Stimulated activated CD4-positive, alpha-beta T cell treated with anti-CD3 and anti-CD28 coated beads, Interleukin-4, amount 100 ng/mL, for 48 hours (primary cell): ENCODE data around the gene PPP1R15A.
A peak's percentile ranks its signal among the peaks of the same experiment; 100 is the strongest.
"Not testable (repeated sequence)": the region's sequence is repeated elsewhere in the genome, so short reads cannot be mapped to it uniquely, and the experiment has no call there.

ENCODE experiments used
- DNase-seq, 2 donors: peaks; one replicate each; pipeline ENCODE4 v3.0.0-alpha.2; 2020; ENCODE audit warnings: low read depth in 2 of 2

PPP1R15A gene

GRCh38 chr19:48859711-48860572, 12.3 kb upstream of the PPP1R15A start:
- DNase-seq: no peak

- DNase-seq: no peak
These were observed 10.9 kb upstream of the PPP1R15A start for GRCh38 chr19:48861313-48861712.

GRCh38 chr19:48862827-48863226, 9.4 kb upstream of the PPP1R15A start:
- DNase-seq: no peak

- no peak for DNase-seq
These were observed 5.5 kb upstream of the PPP1R15A start for GRCh38 chr19:48866692-48867091.

- no peak for DNase-seq
These were observed 5.0 kb upstream of the PPP1R15A start for GRCh38 chr19:48867123-48867745.

GRCh38 chr19:48867746-48868113, 4.5 kb upstream of the PPP1R15A start:
- no peak for DNase-seq

GRCh38 chr19:48868114-48868886, 3.9 kb upstream of the PPP1R15A start, which contains the start of gene PLEKHA4:
Gene PLEKHA4 (minus strand): TSS chr19:48868617. CDS start chr19:48867620, 997 bp downstream.
- DNase-seq: no peak

GRCh38 chr19:48870048-48870447, 2.2 kb upstream of the PPP1R15A start:
- no peak for DNase-seq

GRCh38 chr19:48871471-48872181, 595 bp upstream of the PPP1R15A start:
- not testable (repeated sequence) for DNase-seq

- DNase-seq: peak; percentile 56 to 74
These were observed 759 bp downstream of the PPP1R15A start for GRCh38 chr19:48872884-48873475.

GRCh38 chr19:48873476-48874302, 1.5 kb downstream of the PPP1R15A start:
- no peak for DNase-seq

- no peak for DNase-seq
These were observed 2.3 kb downstream of the PPP1R15A start for GRCh38 chr19:48874303-48875135.

- not testable (repeated sequence) for DNase-seq
These were observed 4.1 kb downstream of the PPP1R15A start for GRCh38 chr19:48876043-48876981.

- DNase-seq: no peak
These were observed 5.6 kb downstream of the PPP1R15A start for GRCh38 chr19:48877855-48878195.

GRCh38 chr19:48878196-48879024, 6.2 kb downstream of the PPP1R15A start:
- DNase-seq: no peak

- no peak for DNase-seq
These were observed 6.9 kb downstream of the PPP1R15A start for GRCh38 chr19:48879025-48879637.

GRCh38 chr19:48879696-48880095, 7.5 kb downstream of the PPP1R15A start:
- not testable (repeated sequence) for DNase-seq
